GM12872 (cell line): ENCODE data around the gene DPH2.

Experiments
- TF ChIP-seq, protein P1 (sequence below): IDR thresholded peaks from 3 replicates; pipeline ENCODE4 v1.5.1; 2011; ENCODE audit warnings: low read depth, mild to moderate bottlenecking, low read length, moderate library complexity; ENCODE audit not compliant: insufficient read depth

DPH2 gene

DNA sequence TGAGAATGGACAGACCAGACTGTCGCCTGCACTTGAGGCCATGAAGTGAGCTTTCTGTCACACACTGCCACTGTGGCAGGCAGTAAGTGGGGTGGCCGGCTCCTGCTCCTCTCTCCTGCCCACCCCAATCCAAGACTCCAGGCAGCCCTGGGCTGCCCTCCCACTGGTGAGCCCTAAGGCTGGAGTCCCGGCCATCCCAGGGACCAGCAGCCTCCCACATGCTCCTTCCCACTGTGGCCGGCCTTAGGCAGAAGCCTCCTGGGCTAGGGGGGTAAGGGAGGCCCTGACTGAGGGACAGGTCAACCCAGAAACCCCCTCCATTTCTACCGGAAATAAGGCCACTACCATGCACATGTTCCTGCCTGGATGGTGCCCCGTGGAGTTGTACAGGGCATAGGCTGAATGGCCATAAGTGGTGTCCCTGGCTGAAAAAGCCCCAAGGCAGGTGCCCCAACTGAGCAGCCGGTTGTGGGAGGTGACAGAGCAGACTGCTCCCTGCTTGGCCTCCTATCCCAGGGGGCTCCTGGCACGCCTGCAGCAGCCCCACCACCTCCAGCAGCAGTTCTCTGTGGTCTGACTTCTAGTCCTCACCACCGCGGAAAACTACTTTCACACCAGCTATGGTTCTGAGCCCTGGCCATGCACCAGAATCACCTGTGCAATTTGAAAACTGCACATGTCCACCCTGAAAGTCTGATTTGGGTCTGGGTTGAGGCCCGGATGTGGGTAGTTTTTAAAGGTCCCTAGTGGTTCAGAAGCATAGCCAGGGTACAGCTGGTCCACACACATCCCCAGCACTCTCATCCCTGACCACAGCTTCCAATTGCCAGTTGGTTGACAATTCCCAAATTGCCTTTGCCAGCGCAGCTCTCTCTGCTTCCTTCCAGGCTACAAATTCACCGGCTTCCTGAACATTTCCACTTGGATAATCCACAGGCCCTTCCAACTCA is 37.8 kb upstream of the DPH2 start:
- TF ChIP-seq, protein P1, sequence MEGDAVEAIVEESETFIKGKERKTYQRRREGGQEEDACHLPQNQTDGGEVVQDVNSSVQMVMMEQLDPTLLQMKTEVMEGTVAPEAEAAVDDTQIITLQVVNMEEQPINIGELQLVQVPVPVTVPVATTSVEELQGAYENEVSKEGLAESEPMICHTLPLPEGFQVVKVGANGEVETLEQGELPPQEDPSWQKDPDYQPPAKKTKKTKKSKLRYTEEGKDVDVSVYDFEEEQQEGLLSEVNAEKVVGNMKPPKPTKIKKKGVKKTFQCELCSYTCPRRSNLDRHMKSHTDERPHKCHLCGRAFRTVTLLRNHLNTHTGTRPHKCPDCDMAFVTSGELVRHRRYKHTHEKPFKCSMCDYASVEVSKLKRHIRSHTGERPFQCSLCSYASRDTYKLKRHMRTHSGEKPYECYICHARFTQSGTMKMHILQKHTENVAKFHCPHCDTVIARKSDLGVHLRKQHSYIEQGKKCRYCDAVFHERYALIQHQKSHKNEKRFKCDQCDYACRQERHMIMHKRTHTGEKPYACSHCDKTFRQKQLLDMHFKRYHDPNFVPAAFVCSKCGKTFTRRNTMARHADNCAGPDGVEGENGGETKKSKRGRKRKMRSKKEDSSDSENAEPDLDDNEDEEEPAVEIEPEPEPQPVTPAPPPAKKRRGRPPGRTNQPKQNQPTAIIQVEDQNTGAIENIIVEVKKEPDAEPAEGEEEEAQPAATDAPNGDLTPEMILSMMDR: no peak

DNA sequence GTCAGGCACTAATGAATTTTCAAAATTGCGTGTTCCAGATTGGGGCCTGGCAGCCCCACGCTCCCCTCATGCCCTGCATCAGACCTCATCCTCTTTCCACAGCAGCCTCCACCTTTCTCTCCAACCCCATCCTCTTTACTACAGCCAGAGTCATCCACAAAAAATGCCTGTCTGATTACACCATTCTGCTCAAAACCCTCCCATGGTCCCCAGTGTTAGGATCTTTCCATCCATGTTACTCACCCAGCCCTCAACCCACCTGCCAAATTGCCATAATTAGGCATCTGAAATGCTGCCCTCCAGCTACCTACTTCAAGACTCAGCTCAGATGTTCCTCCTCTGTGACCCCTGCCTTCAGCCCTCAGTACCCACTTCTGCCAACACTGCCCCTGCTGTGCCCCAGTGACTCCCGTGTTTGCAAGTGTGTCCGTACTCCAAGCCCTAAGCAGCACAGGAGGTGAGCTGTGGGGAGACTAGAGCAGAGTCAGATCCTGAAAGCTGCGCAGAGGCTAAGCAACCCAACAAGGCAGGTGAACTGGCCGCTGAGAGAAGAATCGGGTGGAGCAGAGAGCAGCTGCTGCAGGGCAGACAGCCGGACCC is 36.9 kb upstream of the DPH2 start:
- TF ChIP-seq, protein P1: no peak

DNA sequence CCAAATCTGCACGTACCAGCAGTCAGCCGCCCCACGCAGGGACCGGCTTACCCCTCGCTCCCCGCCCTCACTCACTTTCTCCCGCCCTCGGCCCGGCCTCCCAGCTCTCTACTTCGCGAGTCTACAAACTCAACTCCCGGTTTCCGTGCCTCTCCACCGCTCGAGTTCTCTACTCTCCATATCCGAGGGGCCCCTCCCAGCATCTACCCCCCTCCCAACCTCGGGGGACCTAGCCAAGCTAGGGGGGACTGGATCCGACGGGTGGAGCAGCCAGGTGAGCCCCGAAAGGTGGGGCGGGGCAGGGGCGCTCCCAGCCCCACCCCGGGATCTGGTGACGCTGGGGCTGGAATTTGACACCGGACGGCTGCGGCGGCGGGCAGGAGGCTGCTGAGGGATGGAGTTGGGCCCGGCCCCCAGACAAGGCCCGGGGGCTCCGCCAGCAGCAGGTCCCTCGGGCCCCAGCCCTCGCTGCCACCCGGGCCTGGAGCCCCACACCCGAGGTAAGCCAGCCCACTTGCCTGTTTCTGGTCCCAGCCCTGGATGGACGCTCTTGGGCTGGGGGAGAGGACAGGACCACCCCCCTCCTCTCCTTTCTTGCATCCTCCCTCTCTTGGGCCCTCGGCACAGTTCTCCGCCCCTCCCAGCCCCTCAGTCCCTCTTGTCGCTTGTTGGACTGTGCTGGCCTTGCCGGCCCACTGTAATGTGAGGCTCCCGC is 36.3 kb upstream of the DPH2 start, which contains the start of gene ARTN:
Gene ARTN, plus strand, starts transcription at position 416 of the 715 bp plus-strand sequence. CDS start 1,856 bp downstream, outside the sequence.
- TF ChIP-seq, protein P1: no peak

DNA sequence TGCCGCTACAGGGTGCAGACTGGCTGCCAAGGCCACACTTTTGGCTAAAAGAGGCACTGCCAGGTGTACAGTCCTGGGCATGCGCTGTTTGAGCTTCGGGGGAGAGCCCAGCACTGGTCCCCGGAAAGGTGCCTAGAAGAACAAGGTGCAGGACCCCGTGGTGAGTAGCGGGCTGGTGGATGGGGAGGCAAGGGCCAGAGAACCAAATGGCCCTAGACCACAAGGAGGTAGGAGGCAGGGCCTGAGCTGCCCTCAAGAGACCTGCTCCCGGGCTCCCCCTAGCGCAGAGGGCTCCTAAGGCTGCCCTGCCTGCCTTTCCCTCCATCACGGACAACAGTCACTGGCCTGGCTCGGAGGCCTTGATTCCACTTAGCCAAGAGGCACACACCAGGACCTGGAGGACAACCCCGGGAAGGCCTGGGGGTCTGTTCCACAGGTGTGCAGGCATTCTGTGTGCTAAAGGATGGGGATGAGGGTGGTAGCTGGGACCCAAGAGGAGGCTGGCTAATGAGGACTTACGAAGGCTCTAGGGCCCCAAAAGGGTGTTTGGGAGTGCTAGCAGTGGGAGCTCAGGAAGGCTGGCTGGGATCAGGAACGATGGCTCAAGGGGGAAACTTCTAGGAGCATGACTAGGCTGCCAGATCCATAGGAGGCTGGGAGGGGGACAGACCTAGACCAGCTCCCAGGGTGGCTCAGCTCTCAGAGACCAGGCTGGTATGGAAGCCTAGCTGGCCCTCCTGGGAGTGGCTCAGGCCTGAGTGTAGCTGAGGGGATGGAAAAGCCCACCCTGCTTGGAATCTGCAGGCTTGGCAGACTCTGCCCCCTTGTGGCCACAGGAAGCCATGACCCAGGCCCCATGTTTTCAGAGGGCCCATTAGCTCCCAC is 35.5 kb upstream of the DPH2 start:
- TF ChIP-seq, protein P1: peak; percentile 95

DNA sequence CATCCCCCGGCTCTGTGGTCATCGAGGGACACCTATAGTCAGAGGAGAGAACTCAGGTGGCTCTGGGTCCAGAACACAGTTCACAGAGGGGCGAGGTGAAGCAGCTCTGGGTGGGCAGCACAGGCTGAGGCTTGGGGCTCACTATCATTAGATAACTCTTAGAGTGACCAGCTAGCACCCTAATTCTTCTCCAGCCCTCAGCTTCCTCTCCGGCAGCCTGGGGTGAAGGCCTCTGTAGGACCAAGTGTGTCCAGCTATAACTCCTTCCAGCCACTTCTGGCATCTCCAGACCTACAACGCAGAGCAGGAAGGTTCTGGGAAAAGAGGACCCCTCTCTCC is 34.9 kb upstream of the DPH2 start:
- TF ChIP-seq, protein P1: no peak

DNA sequence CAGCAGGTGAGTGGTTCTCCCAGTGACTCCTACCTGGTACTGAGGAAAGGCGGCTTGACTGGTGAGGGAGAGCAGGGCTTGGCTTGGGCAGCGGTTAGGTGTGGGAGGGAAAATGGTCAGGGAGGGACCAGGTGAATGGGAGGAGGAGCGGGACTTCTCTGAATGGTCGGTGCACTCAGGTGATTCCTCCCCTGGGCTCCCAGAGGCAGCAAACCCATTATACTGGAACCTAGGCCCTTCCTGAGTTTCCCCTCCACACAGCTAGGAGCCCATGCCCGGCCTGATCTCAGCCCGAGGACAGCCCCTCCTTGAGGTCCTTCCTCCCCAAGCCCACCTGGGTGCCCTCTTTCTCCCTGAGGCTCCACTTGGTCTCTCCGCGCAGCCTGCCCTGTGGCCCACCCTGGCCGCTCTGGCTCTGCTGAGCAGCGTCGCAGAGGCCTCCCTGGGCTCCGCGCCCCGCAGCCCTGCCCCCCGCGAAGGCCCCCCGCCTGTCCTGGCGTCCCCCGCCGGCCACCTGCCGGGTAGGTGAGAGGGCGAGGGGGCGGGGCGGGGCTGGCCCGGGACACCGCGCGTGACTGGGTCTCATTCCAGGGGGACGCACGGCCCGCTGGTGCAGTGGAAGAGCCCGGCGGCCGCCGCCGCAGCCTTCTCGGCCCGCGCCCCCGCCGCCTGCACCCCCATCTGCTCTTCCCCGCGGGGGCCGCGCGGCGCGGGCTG is 33.9 kb upstream of the DPH2 start:
- TF ChIP-seq, protein P1: no peak
